Activated CD8-positive, alpha-beta memory T cell treated with anti-CD3 and anti-CD28 coated beads, Interleukin-2, amount 50 U/mL, for 4 hours (primary cell): ENCODE results near the gene PLCH1.
"Not testable (repeated sequence)": the region's sequence is repeated elsewhere in the genome, so short reads cannot be mapped to it uniquely, and the experiment has no call there.

Experiments used
- DNase-seq: peaks from one replicate; pipeline ENCODE4 v3.0.0-alpha.2; 2020

The PLCH1 gene

GRCh38 chr3:155640098-155640497, 104.8 kb downstream of the PLCH1 start:
- no peak for DNase-seq

- no peak for DNase-seq
Measured at GRCh38 chr3:155639462-155640055, 105.3 kb downstream of the PLCH1 start.

GRCh38 chr3:155638461-155638860, 106.4 kb downstream of the PLCH1 start:
- not testable (repeated sequence) for DNase-seq

- no peak for DNase-seq
Measured at GRCh38 chr3:155637567-155637966, 107.3 kb downstream of the PLCH1 start.

GRCh38 chr3:155635056-155635455, 109.8 kb downstream of the PLCH1 start:
- no peak for DNase-seq

- DNase-seq = no peak
Measured at GRCh38 chr3:155634121-155634719, 110.7 kb downstream of the PLCH1 start.

- DNase-seq = no peak
Measured at GRCh38 chr3:155631323-155632019, 113.4 kb downstream of the PLCH1 start.

GRCh38 chr3:155629556-155629955, 115.3 kb downstream of the PLCH1 start:
- no peak for DNase-seq

- no peak for DNase-seq
Measured at GRCh38 chr3:155629056-155629455, 115.8 kb downstream of the PLCH1 start.

- DNase-seq = not testable (repeated sequence)
Measured at GRCh38 chr3:155622647-155623046, 122.2 kb downstream of the PLCH1 start.

GRCh38 chr3:155620552-155620951, 124.3 kb downstream of the PLCH1 start:
- not testable (repeated sequence) for DNase-seq

GRCh38 chr3:155619118-155619915, 125.6 kb downstream of the PLCH1 start:
- no peak for DNase-seq

GRCh38 chr3:155618543-155618942, 126.3 kb downstream of the PLCH1 start:
- no peak for DNase-seq

GRCh38 chr3:155617346-155617925, 127.4 kb downstream of the PLCH1 start:
- no peak for DNase-seq

GRCh38 chr3:155615141-155615540, 129.7 kb downstream of the PLCH1 start:
- DNase-seq = not testable (repeated sequence)

- DNase-seq = not testable (repeated sequence)
Measured at GRCh38 chr3:155614410-155614809, 130.5 kb downstream of the PLCH1 start.

GRCh38 chr3:155611456-155611855, 133.4 kb downstream of the PLCH1 start:
- DNase-seq = no peak

- DNase-seq = no peak
Measured at GRCh38 chr3:155609586-155609985, 135.3 kb downstream of the PLCH1 start.

- no peak for DNase-seq
Measured at GRCh38 chr3:155608228-155608920, 136.5 kb downstream of the PLCH1 start.

GRCh38 chr3:155607761-155608160, 137.1 kb downstream of the PLCH1 start:
- no peak for DNase-seq

GRCh38 chr3:155605571-155605970, 139.3 kb downstream of the PLCH1 start:
- no peak for DNase-seq

GRCh38 chr3:155604967-155605366, 139.9 kb downstream of the PLCH1 start:
- no peak for DNase-seq
